GM12878 (cell line): Measurements from ENCODE around the gene CACNA1B.

Experiments
- CTCF ChIP-seq, 3 experiments: IDR thresholded peaks in 2 of 3; conservative IDR thresholded peaks in 1 of 3; 2 replicates each; pipeline ENCODE4 v1.5.1; 2011; ENCODE audit warnings: low read depth in 3 of 3, low read length in 3 of 3, mild to moderate bottlenecking in 3 of 3, control low read depth in 2 of 3, moderate library complexity in 2 of 3, inconsistent platforms in 1 of 3, mixed read lengths in 1 of 3; ENCODE audit not compliant: control insufficient read depth in 2 of 3, insufficient read depth in 1 of 3; ENCODE audit errors: extremely low read depth in 1 of 3
- EP300 ChIP-seq, 2 experiments: fragments of 150-350 bp in 1 of 2; IDR thresholded peaks; 2 replicates each; pipeline ENCODE4 v1.6.1; 2011 to 2012; ENCODE audit warnings: low read depth in 2 of 2, low read length in 2 of 2, borderline replicate concordance in 1 of 2, improper control_type of control experiment in 1 of 2, inconsistent platforms in 1 of 2; ENCODE audit not compliant: control insufficient read depth in 1 of 2
- HDAC6 ChIP-seq: fragments of 200-600 bp; sonication (generic); IDR thresholded peaks from one replicate; pipeline ENCODE4 v1.8.0; 2017; ENCODE audit warnings: antibody characterized with exemption; ENCODE audit not compliant: unreplicated experiment
- SIN3A ChIP-seq: IDR thresholded peaks from 2 replicates; pipeline ENCODE4 v1.6.1; 2012; ENCODE audit warnings: low read depth, low read length, improper control_type of control experiment
- SP1 ChIP-seq: IDR thresholded peaks from one replicate; pipeline ENCODE4 v1.6.1; 2011; ENCODE audit warnings: low read depth, low read length

DNA sequence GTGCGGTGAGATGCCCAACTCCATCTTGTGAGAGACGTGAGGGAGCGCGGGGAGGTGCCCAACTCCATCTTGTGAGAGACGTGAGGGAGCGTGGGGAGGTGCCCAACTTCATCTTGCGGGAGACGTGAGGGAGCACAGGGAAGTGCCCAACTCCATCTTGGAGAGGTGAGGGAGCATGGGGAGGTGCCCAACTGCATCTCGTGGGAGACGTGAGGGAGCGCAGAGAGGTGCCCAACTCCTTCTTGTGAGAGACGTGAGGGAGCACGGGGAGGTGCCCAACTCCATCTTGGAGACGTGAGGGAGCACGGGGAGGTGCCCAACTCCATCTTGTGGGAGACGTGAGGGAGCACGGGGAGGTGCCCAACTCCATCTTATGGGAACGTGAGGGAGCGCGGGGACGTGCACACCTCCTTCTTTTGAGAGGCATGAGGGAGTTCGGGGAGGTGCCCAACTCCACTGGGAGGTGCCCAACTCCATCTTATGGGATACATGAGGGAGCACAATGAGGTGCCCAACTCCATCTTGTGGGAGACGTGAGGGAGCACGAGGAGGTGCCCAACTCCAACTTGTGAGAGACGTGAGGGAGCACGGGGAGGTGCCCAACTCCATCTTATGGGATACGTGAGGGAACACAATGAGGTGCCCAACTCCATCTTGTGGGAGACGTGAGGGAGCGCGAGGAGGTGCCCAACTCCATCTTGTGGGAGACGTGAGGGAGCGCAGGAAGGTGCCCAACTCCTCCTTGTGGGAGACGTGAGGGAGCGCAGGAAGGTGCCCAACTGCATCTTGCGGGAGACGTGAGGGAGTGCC is 235.4 kb downstream of the CACNA1B start:
- TF ChIP-seq CTCF (IDR thresholded peaks at IDR 0.05 in 2 of 3, conservative IDR thresholded peaks at IDR 0.05 in 1 of 3; ENCODE audit: control insufficient read depth in 2 of 3, extremely low read depth in 1 of 3, insufficient read depth in 1 of 3, low read depth in 3 of 3, low read length in 3 of 3) (no peak), SP1 (no peak), HDAC6 (no peak), EP300 (IDR thresholded peaks at IDR 0.05; ENCODE audit: borderline replicate concordance in 1 of 2, control insufficient read depth in 1 of 2, low read depth in 2 of 2, low read length in 2 of 2) (no peak), SIN3A (no peak)
